ENCODE measurements around the gene TYROBP.

The TYROBP gene

DNA sequence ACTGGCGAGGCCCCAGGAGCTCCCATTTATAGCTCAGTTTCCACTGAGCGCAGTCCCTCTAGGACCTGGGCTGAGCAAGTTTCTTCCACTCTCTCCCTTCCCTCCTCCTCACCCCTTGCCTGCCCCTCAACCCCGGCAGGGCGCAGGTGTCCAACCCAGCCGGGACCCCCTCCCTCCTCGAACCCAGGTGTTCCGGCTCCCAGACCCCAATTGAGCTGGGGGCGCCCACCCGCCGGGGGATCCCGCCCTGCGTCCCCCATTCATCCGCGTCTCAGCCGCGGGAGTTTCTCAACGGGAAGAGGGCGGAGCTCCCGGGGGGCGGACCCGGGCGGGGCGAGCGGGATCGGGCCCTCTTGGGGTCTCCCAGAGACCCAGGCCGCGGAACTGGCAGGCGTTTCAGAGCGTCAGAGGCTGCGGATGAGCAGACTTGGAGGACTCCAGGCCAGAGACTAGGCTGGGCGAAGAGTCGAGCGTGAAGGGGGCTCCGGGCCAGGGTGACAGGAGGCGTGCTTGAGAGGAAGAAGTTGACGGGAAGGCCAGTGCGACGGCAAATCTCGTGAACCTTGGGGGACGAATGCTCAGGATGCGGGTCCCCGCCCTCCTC lies 51.4 kb downstream of the TYROBP start, which contains the start of gene KIRREL2:
TSS of gene KIRREL2 (plus strand) at position 366 of the 604 bp plus-strand sequence. CDS start at position 575, 209 bp downstream.
- DNase-seq (ENCODE audit: extremely low spot score) = no peak
- CTCF ChIA-PET = no interaction called here
- TF ChIP-seq FOXK2 (IDR thresholded peaks at IDR 0.05) (no peak), SP1 (IDR thresholded peaks at IDR 0.05) (no peak), ARNT (IDR thresholded peaks at IDR 0.05) (no peak), ZNF384 (IDR thresholded peaks at IDR 0.05) (no peak), HDGF (IDR thresholded peaks at IDR 0.05; ENCODE audit: borderline replicate concordance) (no peak), FOXM1 (IDR thresholded peaks at IDR 0.05; ENCODE audit: borderline replicate concordance) (no peak), LEF1 (IDR thresholded peaks at IDR 0.05; ENCODE audit: borderline replicate concordance) (no peak), CTBP1 (IDR thresholded peaks at IDR 0.05; ENCODE audit: borderline replicate concordance) (no peak), BHLHE40 (IDR thresholded peaks at IDR 0.05; ENCODE audit: borderline replicate concordance) (no peak), TARDBP (IDR thresholded peaks at IDR 0.05) (no peak), ELF4 (IDR thresholded peaks at IDR 0.05) (no peak), SUZ12 (IDR thresholded peaks at IDR 0.05) (no peak), FOXA1 (IDR thresholded peaks at IDR 0.05) (no peak), NFRKB (IDR thresholded peaks at IDR 0.05) (no peak), L3MBTL2 (conservative IDR thresholded peaks at IDR 0.05) (no peak)
- TF ChIP-seq, protein P1, sequence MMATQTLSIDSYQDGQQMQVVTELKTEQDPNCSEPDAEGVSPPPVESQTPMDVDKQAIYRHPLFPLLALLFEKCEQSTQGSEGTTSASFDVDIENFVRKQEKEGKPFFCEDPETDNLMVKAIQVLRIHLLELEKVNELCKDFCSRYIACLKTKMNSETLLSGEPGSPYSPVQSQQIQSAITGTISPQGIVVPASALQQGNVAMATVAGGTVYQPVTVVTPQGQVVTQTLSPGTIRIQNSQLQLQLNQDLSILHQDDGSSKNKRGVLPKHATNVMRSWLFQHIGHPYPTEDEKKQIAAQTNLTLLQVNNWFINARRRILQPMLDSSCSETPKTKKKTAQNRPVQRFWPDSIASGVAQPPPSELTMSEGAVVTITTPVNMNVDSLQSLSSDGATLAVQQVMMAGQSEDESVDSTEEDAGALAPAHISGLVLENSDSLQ (IDR thresholded peaks at IDR 0.05) = no peak
- POLR2A ChIA-PET = no interaction called here
